ENCODE data around the gene FLOT1. TPM values are rescaled to one million over a fixed set of nuclear protein-coding genes. Genes with fewer than 3 reads are reported as not detected.

The FLOT1 gene
- total and polyA plus RNA-seq, 11 donors = 166 to 310 (median 225) TPM

GRCh38 chr6:30744054-30744805 lies 1.7 kb upstream of the FLOT1 start, which contains the start of gene IER3:
IER3 (minus strand) TSS chr6:30744547; CDS start chr6:30744518, 29 bp downstream.
- H3K4me1 ChIP-seq = peaks cover 3 to 62% (median 30%) of the 10 kb centered on the region in 12 donors
- intact Hi-C loops (cut with DNase I) = loop anchor here (1.0 to 10.0 kb wide), 11 partner anchors 33 to 341 kb away; partner anchors contain the start of genes MRPS18B (in 1 of the 10) and PPP1R10 (in 1 of the 10)
- 1 to 2% (median 1%) methylated on average over 32 to 54 of the region's 54 CpGs for WGBS, 4 donors
- H3K27ac ChIP-seq = peak within 1 kb of the TSS; percentile 92 to 99 (median 97)
- ATAC-seq (peak; percentile 38 to 72 (median 56)), DNase-seq (peak; percentile 90 to 93 (median 91))
- H3K4me3 ChIP-seq = peak within 1 kb of the TSS; percentile 46 to 95 (median 86)
- TF ChIP-seq POLR2A (IDR thresholded peaks at IDR 0.05) (peak in 1 of 2 donors; percentile 91), CTCF (IDR thresholded peaks at IDR 0.05) (peak; percentile 51 to 87 (median 64))
- H3K9me3 ChIP-seq = no peaks in the 10 kb centered on the region
- peaks cover 0 to 23% (median 22%) of the 10 kb centered on the region in 9 donors for H3K36me3 ChIP-seq
- H3K27me3 ChIP-seq = no peaks in the 10 kb centered on the region

- H3K4me3 ChIP-seq = peak overlapping the region; percentile 46 to 95 (median 86)
- WGBS, 4 donors = 2 to 4% (median 3%) methylated on average over 49 to 55 of the region's 55 CpGs
- H3K27me3 ChIP-seq = no peaks in the 10 kb centered on the region
- intact Hi-C loops (cut with DNase I) = loop anchor here (1.0 to 10.0 kb wide), 16 partner anchors 21 to 341 kb away; partner anchors contain the start of genes MRPS18B (in 1 of the 10), PPP1R10 (in 1 of the 10) and TUBB (in 1 of the 10)
- H3K9me3 ChIP-seq = no peaks in the 10 kb centered on the region
- peaks cover 3 to 63% (median 31%) of the 10 kb centered on the region in 12 donors for H3K4me1 ChIP-seq
- peaks cover 0 to 32% (median 31%) of the 10 kb centered on the region in 9 donors for H3K36me3 ChIP-seq
- DNase-seq (peak in 4 of 5 donors; percentile 45 to 75 (median 49)), ATAC-seq (peak in 3 of 4 donors; percentile 4 to 19 (median 13))
- peak overlapping the region; percentile 92 to 99 (median 97) for H3K27ac ChIP-seq
- TF ChIP-seq CTCF (IDR thresholded peaks at IDR 0.05) = no peak
- TF ChIP-seq POLR2A (IDR thresholded peaks at IDR 0.05) = no peak
These were observed 889 bp upstream of the FLOT1 start for GRCh38 chr6:30743099-30744053.

GRCh38 chr6:30741789-30742315 lies 635 bp downstream of the FLOT1 start:
- intact Hi-C loops (cut with DNase I) = loop anchor here (2.0 to 10.0 kb wide), 15 partner anchors 19 to 343 kb away; partner anchors contain the start of genes MRPS18B (in 1 of the 10), PPP1R10 (in 1 of the 10) and TUBB (in 1 of the 10)
- WGBS, 4 donors = 4 to 6% (median 5%) methylated on average over 13 of the region's 13 CpGs

More at GRCh38 chr6:30741789-30742315, 635 bp downstream of the FLOT1 start:
- Histone ChIP-seq H3K27ac (peak overlapping the region; percentile 92 to 99 (median 97)), H3K9me3 (no peaks in the 10 kb centered on the region), H3K4me3 (peak overlapping the region; percentile 46 to 95 (median 86)), H3K4me1 (peaks cover 3 to 61% (median 40%) of the 10 kb centered on the region in 12 donors), H3K27me3 (no peaks in the 10 kb centered on the region), H3K36me3 (peaks cover 0 to 47% (median 46%) of the 10 kb centered on the region in 9 donors)
- peak in 2 of 5 donors; percentile 79 to 80 for DNase-seq
- ATAC-seq = peak; percentile 2 to 45 (median 42)
- no peak for TF ChIP-seq CTCF (IDR thresholded peaks at IDR 0.05)
- TF ChIP-seq POLR2A (IDR thresholded peaks at IDR 0.05) = no peak
